Measurements from ENCODE around the gene SASS6. TPM values are rescaled to one million over a fixed set of nuclear protein-coding genes. Genes with fewer than 3 reads are reported as not detected.

Gene SASS6
- total and polyA plus RNA-seq, 4 donors = 0.55 to 5.9 (median 1.3) TPM

DNA sequence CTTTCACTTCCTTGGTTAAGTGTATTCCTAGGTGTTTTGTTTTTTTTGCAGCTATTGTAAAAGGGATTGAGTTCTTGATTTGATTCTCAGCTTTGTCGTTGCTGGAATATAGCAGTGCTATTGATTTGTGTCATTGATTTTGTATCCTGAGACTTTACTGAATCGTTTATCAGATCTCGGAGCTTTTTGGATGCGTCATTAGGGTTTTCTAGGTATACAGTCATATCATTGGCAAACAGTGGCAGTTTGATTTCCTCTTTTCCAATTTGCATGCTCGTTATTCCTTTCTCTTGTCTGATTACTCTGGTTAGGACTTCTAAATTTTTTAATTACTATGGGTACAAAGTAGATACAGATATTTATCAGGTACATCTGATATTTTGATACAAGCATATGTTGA is 87.5 kb downstream of the SASS6 start:
- Histone ChIP-seq H3K4me3 (ENCODE audit: low read depth in 1 of 3, low read length in 3 of 3) (no peak overlapping the region), H3K4me1 (ENCODE audit: control insufficient read depth in 4 of 4, insufficient read depth in 4 of 4, low read length in 3 of 4) (peaks cover 0 to 12% (median 4%) of the 10 kb centered on the region in 4 donors), H3K9ac (ENCODE audit: low read depth in 1 of 2, low read length in 2 of 2) (no peak overlapping the region), H3K27me3 (ENCODE audit: control insufficient read depth in 4 of 4, insufficient read depth in 4 of 4, low read length in 3 of 4) (no peaks in the 10 kb centered on the region), H3K9me3 (ENCODE audit: control insufficient read depth in 4 of 4, low read length in 3 of 4) (no peaks in the 10 kb centered on the region), H3K36me3 (ENCODE audit: control insufficient read depth in 4 of 4, insufficient read depth in 3 of 4, low read depth in 1 of 4, low read length in 3 of 4) (no peaks in the 10 kb centered on the region), H3K27ac (ENCODE audit: low read depth in 1 of 2, low read length in 2 of 2) (no peak overlapping the region)
- 74% methylated on average over 5 of the region's 5 CpGs for WGBS
- TF ChIP-seq, protein P1, sequence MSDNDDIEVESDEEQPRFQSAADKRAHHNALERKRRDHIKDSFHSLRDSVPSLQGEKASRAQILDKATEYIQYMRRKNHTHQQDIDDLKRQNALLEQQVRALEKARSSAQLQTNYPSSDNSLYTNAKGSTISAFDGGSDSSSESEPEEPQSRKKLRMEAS (IDR thresholded peaks at IDR 0.05) = no peak
- no peak for TF ChIP-seq TAF1 (conservative IDR thresholded peaks at IDR 0.05)
- no peak for TF ChIP-seq EGR1 (IDR thresholded peaks at IDR 0.05; ENCODE audit: low read depth in 2 of 2)
- TF ChIP-seq HNF4A (conservative IDR thresholded peaks at IDR 0.05) = no peak
- no peak for TF ChIP-seq SP1 (IDR thresholded peaks at IDR 0.05)
- TF ChIP-seq HNF4G (IDR thresholded peaks at IDR 0.05) = no peak
- TF ChIP-seq NR2F2 (IDR thresholded peaks at IDR 0.05) = no peak
- TF ChIP-seq RAD21 (IDR thresholded peaks at IDR 0.05) = no peak
- TF ChIP-seq, protein P2, sequence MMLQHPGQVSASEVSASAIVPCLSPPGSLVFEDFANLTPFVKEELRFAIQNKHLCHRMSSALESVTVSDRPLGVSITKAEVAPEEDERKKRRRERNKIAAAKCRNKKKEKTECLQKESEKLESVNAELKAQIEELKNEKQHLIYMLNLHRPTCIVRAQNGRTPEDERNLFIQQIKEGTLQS (IDR thresholded peaks at IDR 0.05) = no peak
- TF ChIP-seq RXRA (IDR thresholded peaks at IDR 0.05) = no peak
- TF ChIP-seq FOXA2 (IDR thresholded peaks at IDR 0.05) = no peak
- no peak for TF ChIP-seq GABPA (IDR thresholded peaks at IDR 0.05 in 1 of 2, conservative IDR thresholded peaks at IDR 0.05 in 1 of 2)
- TF ChIP-seq, protein P3, sequence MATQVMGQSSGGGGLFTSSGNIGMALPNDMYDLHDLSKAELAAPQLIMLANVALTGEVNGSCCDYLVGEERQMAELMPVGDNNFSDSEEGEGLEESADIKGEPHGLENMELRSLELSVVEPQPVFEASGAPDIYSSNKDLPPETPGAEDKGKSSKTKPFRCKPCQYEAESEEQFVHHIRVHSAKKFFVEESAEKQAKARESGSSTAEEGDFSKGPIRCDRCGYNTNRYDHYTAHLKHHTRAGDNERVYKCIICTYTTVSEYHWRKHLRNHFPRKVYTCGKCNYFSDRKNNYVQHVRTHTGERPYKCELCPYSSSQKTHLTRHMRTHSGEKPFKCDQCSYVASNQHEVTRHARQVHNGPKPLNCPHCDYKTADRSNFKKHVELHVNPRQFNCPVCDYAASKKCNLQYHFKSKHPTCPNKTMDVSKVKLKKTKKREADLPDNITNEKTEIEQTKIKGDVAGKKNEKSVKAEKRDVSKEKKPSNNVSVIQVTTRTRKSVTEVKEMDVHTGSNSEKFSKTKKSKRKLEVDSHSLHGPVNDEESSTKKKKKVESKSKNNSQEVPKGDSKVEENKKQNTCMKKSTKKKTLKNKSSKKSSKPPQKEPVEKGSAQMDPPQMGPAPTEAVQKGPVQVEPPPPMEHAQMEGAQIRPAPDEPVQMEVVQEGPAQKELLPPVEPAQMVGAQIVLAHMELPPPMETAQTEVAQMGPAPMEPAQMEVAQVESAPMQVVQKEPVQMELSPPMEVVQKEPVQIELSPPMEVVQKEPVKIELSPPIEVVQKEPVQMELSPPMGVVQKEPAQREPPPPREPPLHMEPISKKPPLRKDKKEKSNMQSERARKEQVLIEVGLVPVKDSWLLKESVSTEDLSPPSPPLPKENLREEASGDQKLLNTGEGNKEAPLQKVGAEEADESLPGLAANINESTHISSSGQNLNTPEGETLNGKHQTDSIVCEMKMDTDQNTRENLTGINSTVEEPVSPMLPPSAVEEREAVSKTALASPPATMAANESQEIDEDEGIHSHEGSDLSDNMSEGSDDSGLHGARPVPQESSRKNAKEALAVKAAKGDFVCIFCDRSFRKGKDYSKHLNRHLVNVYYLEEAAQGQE (IDR thresholded peaks at IDR 0.05) = no peak
- TF ChIP-seq, protein P4, sequence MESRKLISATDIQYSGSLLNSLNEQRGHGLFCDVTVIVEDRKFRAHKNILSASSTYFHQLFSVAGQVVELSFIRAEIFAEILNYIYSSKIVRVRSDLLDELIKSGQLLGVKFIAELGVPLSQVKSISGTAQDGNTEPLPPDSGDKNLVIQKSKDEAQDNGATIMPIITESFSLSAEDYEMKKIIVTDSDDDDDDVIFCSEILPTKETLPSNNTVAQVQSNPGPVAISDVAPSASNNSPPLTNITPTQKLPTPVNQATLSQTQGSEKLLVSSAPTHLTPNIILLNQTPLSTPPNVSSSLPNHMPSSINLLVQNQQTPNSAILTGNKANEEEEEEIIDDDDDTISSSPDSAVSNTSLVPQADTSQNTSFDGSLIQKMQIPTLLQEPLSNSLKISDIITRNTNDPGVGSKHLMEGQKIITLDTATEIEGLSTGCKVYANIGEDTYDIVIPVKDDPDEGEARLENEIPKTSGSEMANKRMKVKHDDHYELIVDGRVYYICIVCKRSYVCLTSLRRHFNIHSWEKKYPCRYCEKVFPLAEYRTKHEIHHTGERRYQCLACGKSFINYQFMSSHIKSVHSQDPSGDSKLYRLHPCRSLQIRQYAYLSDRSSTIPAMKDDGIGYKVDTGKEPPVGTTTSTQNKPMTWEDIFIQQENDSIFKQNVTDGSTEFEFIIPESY (IDR thresholded peaks at IDR 0.05) = no peak
- TF ChIP-seq JUND (IDR thresholded peaks at IDR 0.05) = no peak
- TF ChIP-seq FOXA1 (IDR thresholded peaks at IDR 0.05) = no peak
- TF ChIP-seq, protein P5, sequence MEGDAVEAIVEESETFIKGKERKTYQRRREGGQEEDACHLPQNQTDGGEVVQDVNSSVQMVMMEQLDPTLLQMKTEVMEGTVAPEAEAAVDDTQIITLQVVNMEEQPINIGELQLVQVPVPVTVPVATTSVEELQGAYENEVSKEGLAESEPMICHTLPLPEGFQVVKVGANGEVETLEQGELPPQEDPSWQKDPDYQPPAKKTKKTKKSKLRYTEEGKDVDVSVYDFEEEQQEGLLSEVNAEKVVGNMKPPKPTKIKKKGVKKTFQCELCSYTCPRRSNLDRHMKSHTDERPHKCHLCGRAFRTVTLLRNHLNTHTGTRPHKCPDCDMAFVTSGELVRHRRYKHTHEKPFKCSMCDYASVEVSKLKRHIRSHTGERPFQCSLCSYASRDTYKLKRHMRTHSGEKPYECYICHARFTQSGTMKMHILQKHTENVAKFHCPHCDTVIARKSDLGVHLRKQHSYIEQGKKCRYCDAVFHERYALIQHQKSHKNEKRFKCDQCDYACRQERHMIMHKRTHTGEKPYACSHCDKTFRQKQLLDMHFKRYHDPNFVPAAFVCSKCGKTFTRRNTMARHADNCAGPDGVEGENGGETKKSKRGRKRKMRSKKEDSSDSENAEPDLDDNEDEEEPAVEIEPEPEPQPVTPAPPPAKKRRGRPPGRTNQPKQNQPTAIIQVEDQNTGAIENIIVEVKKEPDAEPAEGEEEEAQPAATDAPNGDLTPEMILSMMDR (IDR thresholded peaks at IDR 0.05; ENCODE audit: low read depth, low read length, missing input control) = no peak
- DNase-seq (ENCODE audit: low spot score) = no peak
